Activated CD4-positive, alpha-beta T cell treated with anti-CD3 and anti-CD28 coated beads for 36 hours (primary cell): Measurements from ENCODE around the gene GFRA1. TPM values are rescaled to one million over a fixed set of nuclear protein-coding genes. Genes with fewer than 3 reads are reported as not detected.

Source experiments
- ATAC-seq: fragments of 200-7000 bp; cut with Tn5 transposase; one replicate; pipeline ENCODE4 v1.10.0; 2021; ENCODE audit warnings: mild to moderate bottlenecking, moderate library complexity
- CTCF ChIA-PET: fragments of 350-600 bp; sonication (Branson Sonifier 250); formaldehyde crosslinking; loops from one replicate; lab custom pipeline; 2021; ENCODE audit warnings: antibody characterized with exemption; lab: Charles Lee
- POLR2A ChIA-PET: fragments of 350-600 bp; sonication (Branson Sonifier 250); formaldehyde crosslinking; loops from one replicate; lab custom pipeline; 2021; ENCODE audit warnings: antibody characterized with exemption, inconsistent platforms; lab: Charles Lee
- DNase-seq: peaks from one replicate; pipeline ENCODE4 v3.0.0-alpha.2; 2020
- H3K27ac Mint-ChIP-seq: one replicate; pipeline ENCODE4 v1.8.0; 2021; ENCODE audit warnings: mixed read lengths
- H3K27me3 Mint-ChIP-seq: one replicate; pipeline ENCODE4 v1.8.0; 2021; ENCODE audit warnings: mixed read lengths
- H3K36me3 Mint-ChIP-seq: one replicate; pipeline ENCODE4 v1.8.0; 2021; ENCODE audit warnings: low read depth, mixed read lengths
- H3K4me1 Mint-ChIP-seq: one replicate; pipeline ENCODE4 v1.8.0; 2021; ENCODE audit warnings: mixed read lengths
- H3K4me3 Mint-ChIP-seq: one replicate; pipeline ENCODE4 v1.8.0; 2021; ENCODE audit warnings: mild to moderate bottlenecking, moderate library complexity, mixed read lengths
- H3K9me3 Mint-ChIP-seq: one replicate; pipeline ENCODE4 v1.8.0; 2021; ENCODE audit warnings: low read depth, mixed read lengths
- intact Hi-C, 2 experiments: fragments of 100-400 bp; cut with DNase I in 1 of 2; cut with micrococcal nuclease in 1 of 2; formaldehyde crosslinking; loops; one replicate each; pipeline versions ENCODE4 v1.14.2 to v1.15.1; 2022 to 2024; cut with DNase I, micrococcal nuclease
- total RNA-seq, 2 experiments: library from RNA; stranded (reverse); gene quantifications; one replicate each; pipeline ENCODE4 v1.2.3, GENCODE V29; 2021

Gene GFRA1
- total RNA-seq, 2 experiments from 2014 or later: 0.09 to 0.11 TPM

GRCh38 chr10:116270126-116270770 is 2.8 kb downstream of the GFRA1 start:
- H3K36me3 Mint-ChIP-seq: peaks cover 3% of the 10 kb centered on the region
- ChIA-PET POLR2A (no interaction called here), CTCF (no interaction called here)
- no peak overlapping the region for H3K4me3 Mint-ChIP-seq
- no peak for ATAC-seq
- no peaks in the 10 kb centered on the region for H3K9me3 Mint-ChIP-seq
- H3K4me1 Mint-ChIP-seq: peaks cover 13% of the 10 kb centered on the region
- no peak overlapping the region for H3K27ac Mint-ChIP-seq
- H3K27me3 Mint-ChIP-seq: peaks cover 53% of the 10 kb centered on the region
- no peak for DNase-seq
- intact Hi-C loops: loop anchor here in 1 of 2 experiments (10.0 kb wide), 1 partner anchor 895 kb away; no protein-coding TSS in a partner anchor

GRCh38 chr10:116269619-116270018 is 3.4 kb downstream of the GFRA1 start:
- Mint-ChIP-seq H3K4me3 (no peak overlapping the region), H3K36me3 (peaks cover 3% of the 10 kb centered on the region), H3K27ac (no peak overlapping the region), H3K9me3 (no peaks in the 10 kb centered on the region), H3K4me1 (peaks cover 13% of the 10 kb centered on the region), H3K27me3 (peaks cover 47% of the 10 kb centered on the region)
- CTCF ChIA-PET: no interaction called here
- no peak for ATAC-seq
- POLR2A ChIA-PET: no interaction called here
- intact Hi-C loops: loop anchor here in 1 of 2 experiments (5.0 to 10.0 kb wide), 2 partner anchors 122 to 895 kb away; no protein-coding TSS in a partner anchor
- DNase-seq: no peak

GRCh38 chr10:116268976-116269375 is 4.0 kb downstream of the GFRA1 start:
- ATAC-seq: peak; percentile 16
- Mint-ChIP-seq H3K36me3 (peaks cover 3% of the 10 kb centered on the region), H3K27ac (no peak overlapping the region), H3K4me3 (no peak overlapping the region), H3K4me1 (peaks cover 10% of the 10 kb centered on the region), H3K27me3 (peaks cover 41% of the 10 kb centered on the region), H3K9me3 (no peaks in the 10 kb centered on the region)
- ChIA-PET POLR2A (no interaction called here), CTCF (no interaction called here)
- no peak for DNase-seq
- intact Hi-C loops: loop anchor here in 1 of 2 experiments (5.0 kb wide), 1 partner anchor 122 kb away; no protein-coding TSS in a partner anchor

- intact Hi-C loops: loop anchor here in 1 of 2 experiments (5.0 kb wide), 1 partner anchor 118 kb away; no protein-coding TSS in a partner anchor
- ChIA-PET CTCF (no interaction called here), POLR2A (no interaction called here)
- peaks cover 25% of the 10 kb centered on the region for H3K27me3 Mint-ChIP-seq
- no peaks in the 10 kb centered on the region for H3K36me3 Mint-ChIP-seq
- H3K9me3 Mint-ChIP-seq: no peaks in the 10 kb centered on the region
- no peaks in the 10 kb centered on the region for H3K4me1 Mint-ChIP-seq
- no peak for ATAC-seq
- DNase-seq: no peak
- no peak overlapping the region for H3K27ac Mint-ChIP-seq
- H3K4me3 Mint-ChIP-seq: no peak overlapping the region
Observed at GRCh38 chr10:116265686-116266085, 7.3 kb downstream of the GFRA1 start.

GRCh38 chr10:116263870-116264655 is 8.9 kb downstream of the GFRA1 start:
- Mint-ChIP-seq H3K4me3 (no peak overlapping the region), H3K4me1 (no peaks in the 10 kb centered on the region), H3K36me3 (no peaks in the 10 kb centered on the region), H3K9me3 (no peaks in the 10 kb centered on the region), H3K27ac (no peak overlapping the region), H3K27me3 (peaks cover 11% of the 10 kb centered on the region)
- CTCF ChIA-PET: no interaction called here
- intact Hi-C loops: no loop called here
- POLR2A ChIA-PET: no interaction called here
- ATAC-seq (no peak), DNase-seq (no peak)

- ChIA-PET CTCF (no interaction called here), POLR2A (no interaction called here)
- no peaks in the 10 kb centered on the region for H3K4me1 Mint-ChIP-seq
- no peaks in the 10 kb centered on the region for H3K36me3 Mint-ChIP-seq
- ATAC-seq (no peak), DNase-seq (no peak)
- peaks cover 3% of the 10 kb centered on the region for H3K27me3 Mint-ChIP-seq
- H3K9me3 Mint-ChIP-seq: no peaks in the 10 kb centered on the region
- intact Hi-C loops: no loop called here
- no peak overlapping the region for H3K27ac Mint-ChIP-seq
- no peak overlapping the region for H3K4me3 Mint-ChIP-seq
Observed at GRCh38 chr10:116262678-116263077, 10.3 kb downstream of the GFRA1 start.

GRCh38 chr10:116260599-116260998 is 12.4 kb downstream of the GFRA1 start:
- POLR2A ChIA-PET: no interaction called here
- DNase-seq: no peak
- CTCF ChIA-PET: interaction anchor here (0.7 kb wide), 1 partner anchor 9 kb away, joined by 4 read pairs; no protein-coding TSS in a partner anchor
- no peak for ATAC-seq
- H3K4me3 Mint-ChIP-seq: no peak overlapping the region
- no peaks in the 10 kb centered on the region for H3K9me3 Mint-ChIP-seq
- H3K4me1 Mint-ChIP-seq: no peaks in the 10 kb centered on the region
- H3K36me3 Mint-ChIP-seq: no peaks in the 10 kb centered on the region
- intact Hi-C loops: no loop called here
- no peak overlapping the region for H3K27ac Mint-ChIP-seq
- no peaks in the 10 kb centered on the region for H3K27me3 Mint-ChIP-seq

GRCh38 chr10:116259638-116260037 is 13.4 kb downstream of the GFRA1 start:
- H3K4me1 Mint-ChIP-seq: no peaks in the 10 kb centered on the region
- CTCF ChIA-PET: interaction anchor here (0.6 kb wide), 1 partner anchor 1223 kb away, joined by 3 read pairs; no protein-coding TSS in a partner anchor
- intact Hi-C loops: no loop called here

GRCh38 chr10:116257785-116258184 is 15.2 kb downstream of the GFRA1 start:
- Mint-ChIP-seq H3K36me3 (no peaks in the 10 kb centered on the region), H3K4me1 (no peaks in the 10 kb centered on the region), H3K4me3 (no peak overlapping the region), H3K27ac (no peak overlapping the region), H3K27me3 (no peaks in the 10 kb centered on the region), H3K9me3 (no peaks in the 10 kb centered on the region)
- intact Hi-C loops: no loop called here
- CTCF ChIA-PET: no interaction called here
- POLR2A ChIA-PET: no interaction called here
- ATAC-seq (no peak), DNase-seq (no peak)

More at GRCh38 chr10:116259638-116260037, 13.4 kb downstream of the GFRA1 start:
- no peak overlapping the region for H3K4me3 Mint-ChIP-seq
- no peaks in the 10 kb centered on the region for H3K9me3 Mint-ChIP-seq
- POLR2A ChIA-PET: no interaction called here
- DNase-seq (no peak), ATAC-seq (no peak)
- no peak overlapping the region for H3K27ac Mint-ChIP-seq
- H3K36me3 Mint-ChIP-seq: no peaks in the 10 kb centered on the region
- H3K27me3 Mint-ChIP-seq: no peaks in the 10 kb centered on the region

- ATAC-seq (no peak), DNase-seq (no peak)
- Mint-ChIP-seq H3K27me3 (no peaks in the 10 kb centered on the region), H3K9me3 (no peaks in the 10 kb centered on the region), H3K36me3 (no peaks in the 10 kb centered on the region), H3K4me3 (no peak overlapping the region), H3K27ac (no peak overlapping the region), H3K4me1 (no peaks in the 10 kb centered on the region)
- intact Hi-C loops: no loop called here
- ChIA-PET POLR2A (no interaction called here), CTCF (interaction anchor here (1.5 kb wide), 1 partner anchor 17 kb away, joined by 3 read pairs; no protein-coding TSS in a partner anchor)
Observed at GRCh38 chr10:116256752-116257259, 16.2 kb downstream of the GFRA1 start.

GRCh38 chr10:116255886-116256751 is 16.9 kb downstream of the GFRA1 start:
- intact Hi-C loops: no loop called here
- Mint-ChIP-seq H3K4me1 (no peaks in the 10 kb centered on the region), H3K27ac (no peak overlapping the region), H3K9me3 (no peaks in the 10 kb centered on the region), H3K4me3 (no peak overlapping the region), H3K27me3 (no peaks in the 10 kb centered on the region), H3K36me3 (no peaks in the 10 kb centered on the region)
- no peak for ATAC-seq
- DNase-seq: no peak
- POLR2A ChIA-PET: no interaction called here
- CTCF ChIA-PET: interaction anchor here (0.6 to 1.5 kb wide), 2 partner anchors 18 to 115 kb away, joined by 3 read pairs; no protein-coding TSS in a partner anchor
